Glutamatergic neuron (in vitro differentiated cells): Measurements from ENCODE around the gene ACAP1. TPM values are rescaled to one million over a fixed set of nuclear protein-coding genes. Genes with fewer than 3 reads are reported as not detected.

Experiments used
- DNase-seq: peaks from one replicate; pipeline ENCODE4 v3.0.0; 2022
- H3K27ac Mint-ChIP-seq: one replicate; pipeline ENCODE4 v1.8.0; 2020; ENCODE audit warnings: mild to moderate bottlenecking, mixed read lengths, inconsistent platforms; ENCODE audit not compliant: unreplicated experiment
- H3K27me3 Mint-ChIP-seq: one replicate; pipeline ENCODE4 v1.8.0; 2020; ENCODE audit warnings: mild to moderate bottlenecking, moderate library complexity, mixed read lengths, inconsistent platforms; ENCODE audit not compliant: unreplicated experiment
- H3K36me3 Mint-ChIP-seq: one replicate; pipeline ENCODE4 v1.8.0; 2020; ENCODE audit warnings: mild to moderate bottlenecking, mixed read lengths, inconsistent platforms; ENCODE audit not compliant: unreplicated experiment
- H3K4me1 Mint-ChIP-seq: one replicate; pipeline ENCODE4 v1.8.0; 2020; ENCODE audit warnings: mild to moderate bottlenecking, low read depth, mixed read lengths, inconsistent platforms; ENCODE audit not compliant: unreplicated experiment
- H3K4me3 Mint-ChIP-seq: one replicate; pipeline ENCODE4 v1.8.0; 2020; ENCODE audit warnings: mild to moderate bottlenecking, mixed read lengths, inconsistent platforms; ENCODE audit not compliant: unreplicated experiment
- H3K9me3 Mint-ChIP-seq: one replicate; pipeline ENCODE4 v1.8.0; 2020; ENCODE audit warnings: mild to moderate bottlenecking, moderate library complexity, mixed read lengths, inconsistent platforms; ENCODE audit not compliant: unreplicated experiment
- CTCF ChIP-seq: fragments of 200-600 bp; sonication (generic); IDR thresholded peaks from one replicate; pipeline ENCODE4 v1.5.0; 2021; ENCODE audit not compliant: partially characterized antibody, unreplicated experiment
- total RNA-seq: library from RNA; stranded (reverse); fragmentation: NEBNext Ultra II Directional; extraction: Animal tissue kit (Norgen Biotek cat#: 25700); gene quantifications from one replicate; pipeline ENCODE4 v1.2.1, GENCODE V29; 2021; ENCODE audit not compliant: unreplicated experiment

The ACAP1 gene
- total RNA-seq, 1 donor from 2014 or later, result not detected

- H3K36me3 Mint-ChIP-seq, result no peaks in the 10 kb centered on the region
- H3K4me3 Mint-ChIP-seq, result no peak overlapping the region
- H3K27me3 Mint-ChIP-seq, result peaks cover 12% of the 10 kb centered on the region
- peaks cover 6% of the 10 kb centered on the region for H3K4me1 Mint-ChIP-seq
- peak overlapping the region; percentile 39 for H3K27ac Mint-ChIP-seq
- no peak for TF ChIP-seq CTCF
- DNase-seq, result no peak
- peaks cover 11% of the 10 kb centered on the region for H3K9me3 Mint-ChIP-seq
Measured at GRCh38 chr17:7396147-7396546, 59.8 kb downstream of the ACAP1 start.

GRCh38 chr17:7398612-7399011, 62.3 kb downstream of the ACAP1 start:
- peaks cover 4% of the 10 kb centered on the region for H3K27me3 Mint-ChIP-seq
- no peak for DNase-seq
- TF ChIP-seq CTCF, result no peak
- no peaks in the 10 kb centered on the region for H3K36me3 Mint-ChIP-seq
- peaks cover 11% of the 10 kb centered on the region for H3K9me3 Mint-ChIP-seq
- no peak overlapping the region for H3K4me3 Mint-ChIP-seq
- peaks cover 3% of the 10 kb centered on the region for H3K4me1 Mint-ChIP-seq
- no peak overlapping the region for H3K27ac Mint-ChIP-seq

Other genes starting within 250 kb of the ACAP1 start
- gene ASGR2, start 221.7 kb upstream of the ACAP1 start, total RNA-seq, result not detected
- gene ASGR1, start 157.2 kb upstream of the ACAP1 start, total RNA-seq, result 29.0 TPM
- gene DLG4, start 116.7 kb upstream of the ACAP1 start, total RNA-seq, result 157 TPM
- 375 TPM for gene ACADVL, start 116.6 kb upstream of the ACAP1 start, total RNA-seq
- 79.1 TPM for gene DVL2, start 102.0 kb upstream of the ACAP1 start, total RNA-seq
- gene PHF23, start 97.1 kb upstream of the ACAP1 start, total RNA-seq, result 72.3 TPM
- 908 TPM for gene GABARAP, start 94.1 kb upstream of the ACAP1 start, total RNA-seq
- gene CTDNEP1, start 84.8 kb upstream of the ACAP1 start, total RNA-seq, result 185 TPM
- 34.1 TPM for gene ELP5, start 84.3 kb upstream of the ACAP1 start, total RNA-seq
- gene CLDN7, start 74.1 kb upstream of the ACAP1 start, total RNA-seq, result 0.44 TPM
- gene SLC2A4, start 54.8 kb upstream of the ACAP1 start, total RNA-seq, result 0.42 TPM
- gene YBX2, start 41.9 kb upstream of the ACAP1 start, total RNA-seq, result 1.3 TPM
- 347 TPM for gene EIF5A, start 28.9 kb upstream of the ACAP1 start, total RNA-seq
- gene GPS2, start 21.2 kb upstream of the ACAP1 start, total RNA-seq, result 98.3 TPM
- 97.6 TPM for gene NEURL4, start 7.2 kb upstream of the ACAP1 start, total RNA-seq
- 2.2 TPM for gene KCTD11, start 15.6 kb downstream of the ACAP1 start, total RNA-seq
- not detected for gene TMEM95, start 18.6 kb downstream of the ACAP1 start, total RNA-seq
- 0.34 TPM for gene TNK1, start 44.6 kb downstream of the ACAP1 start, total RNA-seq
- 78.1 TPM for gene PLSCR3, start 58.0 kb downstream of the ACAP1 start, total RNA-seq
- 51.6 TPM for gene TMEM256, start 67.6 kb downstream of the ACAP1 start, total RNA-seq
- gene NLGN2, start 71.3 kb downstream of the ACAP1 start, total RNA-seq, result 90.8 TPM
- not detected for gene SPEM1, start 83.8 kb downstream of the ACAP1 start, total RNA-seq
- gene SPEM2, start 89.1 kb downstream of the ACAP1 start, total RNA-seq, result not detected
- gene SPEM3, start 92.3 kb downstream of the ACAP1 start, total RNA-seq, result not detected
- gene TMEM102, start 98.9 kb downstream of the ACAP1 start, total RNA-seq, result 0.42 TPM
- 4.8 TPM for gene FGF11, start 103.0 kb downstream of the ACAP1 start, total RNA-seq
- 16.4 TPM for gene CHRNB1, start 108.5 kb downstream of the ACAP1 start, total RNA-seq
- gene ZBTB4, start 143.1 kb downstream of the ACAP1 start, total RNA-seq, result 25.1 TPM
- gene SLC35G6, start 144.9 kb downstream of the ACAP1 start, total RNA-seq, result 0.34 TPM
- gene POLR2A, start 147.8 kb downstream of the ACAP1 start, total RNA-seq, result 200 TPM
- gene TNFSF12, start 212.5 kb downstream of the ACAP1 start, total RNA-seq, result 0.83 TPM
- gene TNFSF13, start 222.2 kb downstream of the ACAP1 start, total RNA-seq, result not detected
- gene SENP3, start 225.4 kb downstream of the ACAP1 start, total RNA-seq, result 66.4 TPM
- not detected for gene CD68, start 243.1 kb downstream of the ACAP1 start, total RNA-seq
- 60.2 TPM for gene MPDU1, start 247.3 kb downstream of the ACAP1 start, total RNA-seq